ENCODE data around the gene GABRG1. TPM values are rescaled to one million over a fixed set of nuclear protein-coding genes. Genes with fewer than 3 reads are reported as not detected.

GABRG1 gene
- total RNA-seq: not detected
- long read RNA-seq: 0 reads

- no peak for DNase-seq (ENCODE audit: missing footprints)
- no peak for ATAC-seq
These were observed at the start of gene GABRG1 for GRCh38 chr4:46123913-46124755. Gene GABRG1, minus strand, starts transcription at chr4:46124054. Its CDS starts 141 bp downstream, at chr4:46123913.

GRCh38 chr4:46146993-46147392 lies 23.1 kb upstream of the GABRG1 start:
- ATAC-seq: no peak
- no peak for DNase-seq (ENCODE audit: missing footprints)
- intact Hi-C loops (cut with DNase I): no loop called here

More at GRCh38 chr4:46123913-46124755, at the start of gene GABRG1:
- intact Hi-C loops (cut with DNase I): no loop called here

- DNase-seq (ENCODE audit: missing footprints) (no peak), ATAC-seq (no peak)
- intact Hi-C loops (cut with DNase I): no loop called here
These were observed 7.7 kb upstream of the GABRG1 start for GRCh38 chr4:46131498-46132057.

GRCh38 chr4:46124773-46125413 lies 1.0 kb upstream of the GABRG1 start:
- DNase-seq (ENCODE audit: missing footprints): no peak
- ATAC-seq: no peak
- intact Hi-C loops (cut with DNase I): no loop called here

- DNase-seq (ENCODE audit: missing footprints) (no peak), ATAC-seq (no peak)
- intact Hi-C loops (cut with DNase I): no loop called here
These were observed 42.2 kb downstream of the GABRG1 start for GRCh38 chr4:46081674-46082073.

- ATAC-seq (no peak), DNase-seq (ENCODE audit: missing footprints) (no peak)
- intact Hi-C loops (cut with DNase I): no loop called here
These were observed 42.6 kb downstream of the GABRG1 start for GRCh38 chr4:46081248-46081647.

- intact Hi-C loops (cut with DNase I): no loop called here
- DNase-seq (ENCODE audit: missing footprints) (no peak), ATAC-seq (no peak)
These were observed 50.1 kb downstream of the GABRG1 start for GRCh38 chr4:46073778-46074177.

GRCh38 chr4:46051392-46051791 lies 72.5 kb downstream of the GABRG1 start:
- intact Hi-C loops (cut with DNase I): no loop called here
- ATAC-seq (no peak), DNase-seq (ENCODE audit: missing footprints) (no peak)

- intact Hi-C loops (cut with DNase I): no loop called here
- DNase-seq (ENCODE audit: missing footprints) (no peak), ATAC-seq (no peak)
These were observed 91.8 kb downstream of the GABRG1 start for GRCh38 chr4:46032056-46032455.

GRCh38 chr4:46016306-46016705 lies 107.5 kb downstream of the GABRG1 start:
- no peak for DNase-seq (ENCODE audit: missing footprints)
- intact Hi-C loops (cut with DNase I): no loop called here
- no peak for ATAC-seq

GRCh38 chr4:45992728-45993127 lies 131.1 kb downstream of the GABRG1 start:
- intact Hi-C loops (cut with DNase I): no loop called here
- ATAC-seq (no peak), DNase-seq (ENCODE audit: missing footprints) (no peak)

GRCh38 chr4:45989775-45990174 lies 134.1 kb downstream of the GABRG1 start:
- ATAC-seq (no peak), DNase-seq (ENCODE audit: missing footprints) (no peak)
- intact Hi-C loops (cut with DNase I): no loop called here

GRCh38 chr4:45987858-45988257 lies 136.0 kb downstream of the GABRG1 start:
- DNase-seq (ENCODE audit: missing footprints) (no peak), ATAC-seq (no peak)
- intact Hi-C loops (cut with DNase I): no loop called here
